ENCODE results near the gene GGCT.

GRCh38 chr7:30452280-30452930 is 52.2 kb downstream of the GGCT start:
- TF ChIP-seq CTCF (IDR thresholded peaks at IDR 0.05) (no peak), EZH2 (IDR thresholded peaks at IDR 0.05) (no peak), EZH2phosphoT487 (IDR thresholded peaks at IDR 0.05) (no peak)

Measured in neural progenitor cell (in vitro differentiated cells).